ENCODE results near the gene PIK3CD.
"Not testable (repeated sequence)": the region's sequence is repeated elsewhere in the genome, so short reads cannot be mapped to it uniquely, and the experiment has no call there.

Gene PIK3CD

GRCh38 chr1:9624081-9624480, 27.4 kb upstream of the PIK3CD start:
- DNase-seq, result no peak

DNA sequence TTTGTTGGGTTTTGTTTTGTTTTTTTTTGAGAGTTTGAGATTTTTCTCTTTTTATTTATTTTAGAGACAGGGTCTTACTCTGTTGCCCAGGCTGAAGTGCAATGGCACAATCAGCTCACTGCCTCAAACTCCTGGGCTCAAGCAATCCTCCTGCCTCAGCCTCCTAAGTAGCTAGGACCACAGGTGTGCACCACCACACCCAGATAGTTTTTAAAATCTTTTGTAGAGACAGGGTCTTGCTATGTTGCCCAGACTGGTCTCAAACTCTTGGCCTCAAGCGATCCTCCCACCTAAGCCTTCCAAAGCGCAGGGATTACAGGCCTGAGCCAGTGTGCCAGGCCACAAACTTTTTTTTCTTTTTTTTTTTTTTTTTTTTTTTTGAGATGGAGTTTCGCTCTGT, 26.5 kb upstream of the PIK3CD start:
- not testable (repeated sequence) for DNase-seq

DNA sequence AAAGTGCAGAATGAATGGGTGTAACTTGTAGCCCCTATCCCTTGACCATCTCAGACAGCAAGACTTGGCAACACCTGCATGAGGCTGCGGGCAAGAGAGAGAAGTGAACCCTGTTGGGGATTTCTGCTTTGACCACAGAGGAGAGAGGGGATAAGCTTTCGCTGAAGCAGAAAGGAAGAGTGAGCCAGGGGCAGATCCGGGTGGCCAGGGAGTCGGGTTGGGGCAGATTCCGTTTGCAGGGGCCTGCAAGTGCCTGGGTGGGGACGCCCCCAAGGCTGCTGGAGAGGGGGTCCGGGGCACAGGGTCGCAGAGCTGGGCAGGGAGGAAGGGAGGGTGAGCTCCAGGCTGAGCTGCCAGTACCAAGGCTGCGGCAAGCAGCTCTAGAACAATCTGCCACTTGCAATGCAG, 25.3 kb upstream of the PIK3CD start:
- no peak for DNase-seq

GRCh38 chr1:9628541-9629444, 22.7 kb upstream of the PIK3CD start:
- no peak for DNase-seq

- no peak for DNase-seq
Observed at GRCh38 chr1:9629445-9630201, 21.9 kb upstream of the PIK3CD start.

DNA sequence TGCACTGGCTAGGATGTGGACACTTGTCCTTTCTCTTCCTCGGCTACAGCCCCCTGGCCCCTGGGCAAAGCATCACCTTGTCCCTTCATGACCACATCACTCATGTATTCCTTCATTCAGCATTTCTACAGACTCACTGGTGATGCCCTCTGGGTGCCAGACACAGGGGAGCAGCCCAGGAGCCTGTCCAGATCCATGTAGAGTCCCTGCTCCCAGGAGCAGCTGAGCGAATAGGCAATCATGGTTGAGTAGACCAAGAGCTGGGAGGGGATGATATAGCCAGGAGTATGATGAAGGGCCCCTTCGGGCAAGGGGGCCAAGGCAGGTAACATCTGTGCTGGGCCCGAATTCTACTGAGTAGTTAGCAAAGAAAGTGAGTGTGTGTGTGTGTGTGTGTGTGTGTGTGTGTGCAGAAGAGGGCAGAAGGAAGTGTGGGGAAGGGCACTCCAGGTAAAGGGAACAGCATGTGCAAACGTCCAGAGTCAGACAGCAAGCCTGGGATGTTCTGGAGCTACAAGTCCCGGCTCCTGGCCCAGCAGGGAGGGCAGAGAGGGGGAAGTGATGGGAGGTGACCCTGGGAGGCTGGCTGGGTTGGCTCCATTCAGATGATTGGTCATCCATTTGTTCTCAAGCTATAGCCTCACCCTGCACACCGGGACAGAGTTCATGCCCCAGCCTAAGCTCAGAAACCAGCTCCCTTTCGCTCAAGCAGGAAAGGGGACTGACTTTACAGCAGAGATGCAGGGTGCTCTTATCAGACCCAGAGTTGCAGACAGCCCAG, 21.0 kb upstream of the PIK3CD start:
- no peak for DNase-seq

GRCh38 chr1:9631613-9632012, 19.9 kb upstream of the PIK3CD start:
- DNase-seq, result no peak

DNA sequence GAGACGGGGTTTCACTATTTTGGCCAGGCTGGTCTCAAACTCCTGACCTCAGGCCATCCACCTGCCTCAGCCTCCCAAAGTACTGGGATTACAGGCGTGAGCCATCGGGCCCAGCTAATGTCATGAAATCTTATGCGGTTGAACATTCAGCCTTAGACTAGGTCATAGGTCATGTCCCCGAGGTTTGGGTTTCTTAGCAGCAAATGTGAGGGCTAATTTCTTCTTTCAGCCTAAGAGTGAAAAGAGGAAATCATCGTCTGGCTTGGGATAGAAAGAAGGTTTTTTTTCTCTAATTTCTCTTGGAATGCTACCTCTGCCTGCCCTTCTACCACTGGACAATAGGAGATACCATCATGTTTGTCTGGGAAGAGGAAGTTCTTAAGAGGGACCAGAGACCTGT, 18.0 kb upstream of the PIK3CD start:
- DNase-seq, result no peak

DNA sequence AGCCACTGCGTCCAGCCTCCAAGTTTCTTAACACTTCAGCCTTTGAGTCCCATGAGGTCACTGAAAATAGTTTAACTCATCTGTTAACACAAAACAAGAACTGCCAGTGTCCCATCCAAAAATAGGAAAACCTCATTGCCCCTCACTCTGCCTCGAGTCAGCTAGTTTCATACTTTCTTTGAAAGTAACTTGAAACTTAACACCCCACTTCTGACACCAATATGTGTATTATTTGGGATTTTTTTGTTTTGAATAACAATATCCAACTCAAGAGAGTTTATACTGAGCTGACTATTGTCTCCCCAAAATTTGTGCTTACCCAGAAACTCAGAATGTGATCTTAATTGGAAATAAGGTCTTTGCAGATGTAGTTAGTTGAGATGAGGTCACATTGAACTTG, 16.9 kb upstream of the PIK3CD start:
- no peak for DNase-seq

DNA sequence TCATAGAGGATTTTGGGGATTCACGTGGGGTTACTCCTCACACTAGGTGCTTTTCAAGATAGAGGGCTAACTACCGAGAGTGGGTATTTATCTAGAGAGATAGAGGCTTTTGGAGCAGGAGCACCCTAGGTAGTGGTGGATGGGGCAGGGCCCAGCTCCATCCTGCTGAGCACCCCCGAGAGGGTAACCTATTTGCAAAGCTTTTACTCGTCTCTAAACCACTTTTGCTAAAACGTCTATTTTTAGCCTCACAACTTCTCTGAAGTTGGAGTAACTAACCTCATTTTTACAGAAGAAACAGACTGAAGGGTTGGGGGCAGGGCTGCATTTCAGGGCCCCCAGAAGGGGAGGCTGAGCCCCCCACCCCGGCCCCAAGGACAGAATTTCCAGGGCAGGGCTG, 12.3 kb upstream of the PIK3CD start:
- no peak for DNase-seq

DNA sequence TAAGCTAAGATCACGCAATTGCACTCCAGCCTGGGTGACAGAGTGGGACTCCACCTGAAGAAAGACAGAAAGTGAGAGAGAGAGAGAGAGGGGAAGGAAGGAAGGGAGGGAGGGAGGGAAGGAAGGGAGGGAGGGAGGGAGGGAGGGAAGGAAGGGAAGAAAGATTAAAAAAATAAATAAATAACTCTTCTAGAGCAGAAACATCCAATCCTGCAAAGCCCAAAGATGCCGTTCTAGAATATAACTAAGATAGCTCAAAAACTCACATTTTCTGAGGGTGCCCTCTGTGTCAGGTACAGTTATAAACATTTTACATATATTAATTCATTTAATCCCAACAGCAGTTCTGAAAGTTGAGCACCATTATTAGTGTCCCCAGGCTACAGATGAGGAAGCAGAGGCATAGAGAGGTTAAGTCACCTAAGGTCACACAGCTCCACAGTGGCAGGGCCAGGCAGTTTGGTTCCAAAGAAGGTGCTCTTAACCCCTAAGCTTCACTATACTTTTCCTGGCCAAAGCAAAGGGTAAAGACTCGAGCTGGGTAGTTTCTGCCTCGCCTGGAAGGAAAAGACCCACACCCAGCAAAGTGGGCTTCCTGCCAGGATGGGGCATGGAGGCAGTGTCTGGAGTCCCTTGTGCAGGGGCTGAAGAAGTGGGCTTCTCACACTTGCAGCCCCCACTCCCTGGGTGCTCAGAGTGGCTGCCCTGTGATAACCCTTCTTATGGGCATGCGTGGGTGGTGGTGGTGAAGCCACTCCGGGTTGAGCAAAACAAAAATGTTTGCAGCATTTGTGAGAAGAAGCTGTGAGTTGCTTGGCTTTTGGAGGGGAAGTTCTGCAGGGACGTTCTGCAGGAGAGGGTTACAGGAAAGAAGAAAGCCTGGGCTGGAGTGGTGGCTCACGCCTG, 7.9 kb upstream of the PIK3CD start:
- no peak for DNase-seq

DNA sequence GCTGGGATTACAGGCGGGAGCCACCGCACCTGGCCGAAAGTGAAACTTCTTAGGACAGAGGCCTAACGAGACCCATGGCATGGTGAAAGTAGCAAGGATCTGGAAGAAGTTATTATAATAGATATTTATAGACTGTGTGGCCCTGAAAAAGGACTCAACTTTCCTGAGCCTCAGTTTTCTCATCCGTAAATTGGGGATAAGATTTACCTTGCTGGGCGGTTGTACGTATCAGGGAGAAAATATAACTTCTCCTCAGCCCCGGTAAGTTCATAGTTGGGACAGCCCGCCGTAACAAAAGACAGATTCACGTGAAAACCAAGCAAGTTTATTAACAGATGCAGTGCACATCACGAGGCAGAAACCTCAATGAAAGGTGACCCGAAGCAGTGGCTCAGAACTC, 5.5 kb upstream of the PIK3CD start:
- no peak for DNase-seq

GRCh38 chr1:9648171-9648570, 3.4 kb upstream of the PIK3CD start:
- DNase-seq, result no peak

DNA sequence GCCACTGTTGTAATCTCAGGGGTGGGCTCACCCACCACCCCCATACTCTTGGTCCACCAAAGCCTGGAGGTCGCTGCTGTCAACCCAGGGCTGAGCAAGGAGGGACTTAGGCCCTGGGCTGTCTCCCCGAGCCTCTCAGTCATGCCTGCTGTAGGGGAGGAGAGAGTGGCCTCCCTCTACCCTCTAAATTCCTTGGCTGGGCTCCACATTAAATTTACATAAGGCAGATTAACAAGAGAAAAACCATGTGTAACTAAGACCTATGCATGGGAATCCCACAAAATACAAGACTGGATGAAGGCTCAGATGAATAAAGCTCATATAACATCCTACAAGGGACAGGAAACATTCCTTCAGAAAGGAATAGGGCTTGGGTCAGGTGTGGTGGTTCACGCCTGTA, 1.8 kb upstream of the PIK3CD start:
- no peak for DNase-seq

GRCh38 chr1:9651220-9651564, 339 bp upstream of the PIK3CD start:
- no peak for DNase-seq

- no peak for DNase-seq
Observed at GRCh38 chr1:9652379-9653209, 1.1 kb downstream of the PIK3CD start.

DNA sequence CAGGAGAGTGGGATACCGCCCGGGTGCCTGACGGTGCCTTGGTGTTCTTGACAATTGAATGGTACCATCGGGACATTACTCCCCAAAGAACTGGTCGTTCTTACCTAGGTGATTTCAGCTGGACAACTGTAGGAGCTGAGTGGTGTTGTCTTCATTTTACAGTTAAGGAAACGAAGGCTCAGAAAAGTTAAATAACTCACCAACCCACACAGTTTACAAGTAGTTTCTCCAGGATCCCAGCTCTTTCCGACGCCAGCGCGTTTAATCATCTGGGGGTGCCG, 1.6 kb downstream of the PIK3CD start:
- no peak for DNase-seq

GRCh38 chr1:9653491-9654050, 2.0 kb downstream of the PIK3CD start:
- DNase-seq, result no peak

GRCh38 chr1:9654051-9654833, 2.7 kb downstream of the PIK3CD start:
- DNase-seq, result no peak
